K562 (cell line): Measurements from ENCODE around the gene CSF2RB. TPM values are rescaled to one million over a fixed set of nuclear protein-coding genes. Genes with fewer than 3 reads are reported as not detected.

ENCODE experiments used
- BDP1 ChIP-seq: IDR thresholded peaks from 3 replicates; pipeline ENCODE4 v1.6.1; 2011; ENCODE audit not compliant: insufficient read length, insufficient read depth
- GABPA ChIP-seq: fragments of 200-800 bp; sonication (Bioruptor generic); conservative IDR thresholded peaks from 2 replicates; pipeline ENCODE4 v1.6.1; 2016; ENCODE audit warnings: low read depth, missing genetic modification characterization, missing compliant biosample characterization
- POLR2B ChIP-seq: fragments of 450-650 bp; IDR thresholded peaks from 2 replicates; pipeline ENCODE4 v1.6.1; 2018; ENCODE audit warnings: low read depth; ENCODE audit not compliant: partially characterized antibody
- POLR2G ChIP-seq: fragments of 200-400 bp; formaldehyde crosslinking; IDR thresholded peaks from 2 replicates; pipeline ENCODE4 v1.6.1; 2017; ENCODE audit warnings: low read depth, mild to moderate bottlenecking, antibody characterized with exemption, low read length, moderate library complexity
- RAD51 ChIP-seq: fragments of 450-650 bp; IDR thresholded peaks from 2 replicates; pipeline ENCODE4 v1.7.1; 2016; ENCODE audit warnings: low read depth, mild to moderate bottlenecking, borderline replicate concordance
- SAFB2 ChIP-seq: fragments of 200-400 bp; formaldehyde crosslinking; IDR thresholded peaks from 2 replicates; pipeline ENCODE4 v1.6.1; 2018; ENCODE audit warnings: borderline replicate concordance, low read length, low read depth, moderate library complexity; ENCODE audit not compliant: severe bottlenecking
- ZNF764 ChIP-seq: fragments of 250-450 bp; sonication (Bioruptor Pico); IDR thresholded peaks from 2 replicates; pipeline ENCODE4 v1.4.0; 2020; ENCODE audit warnings: low read depth, mild to moderate bottlenecking, moderate library complexity
- polyA plus RNA-seq, 8 experiments: library from polyadenylated mRNA; depleted of rRNA in 4 of 8; stranded (reverse) in 5 of 8; unstranded in 3 of 8; fragments of >200 nt; fragmentation: Nextera tagmentation in 2 of 8; fragmentation: Illumina TruSeq in 1 of 8; extraction: Ambion mirVana in 2 of 8; extraction: Trizol in 1 of 8; gene quantifications; 2 replicates each; pipeline versions ENCODE4 v1.2.1 to v1.2.3, GENCODE V29; 2011 to 2014; ENCODE audit warnings: inconsistent platforms in 1 of 8, missing spikeins in 1 of 8
- total RNA-seq, 7 experiments: library from RNA; depleted of rRNA in 6 of 7; stranded (reverse); fragments of >200 nt in 6 of 7; fragmentation: Illumina TruSeq in 2 of 7; extraction: Trizol in 2 of 7; gene quantifications; 2 replicates each; pipeline versions ENCODE4 v1.2.1 to v1.2.3, GENCODE V29; 2011 to 2021; ENCODE audit warnings: low replicate concordance in 1 of 7
- TF ChIP-seq, protein P1 (sequence below): fragments of 450-650 bp; IDR thresholded peaks from 2 replicates; pipeline ENCODE4 v1.6.1; 2018; ENCODE audit not compliant: partially characterized antibody
- TF ChIP-seq, protein P2 (sequence below): fragments of 450-650 bp; IDR thresholded peaks from 2 replicates; pipeline ENCODE4 v1.6.1; 2016; ENCODE audit warnings: mild to moderate bottlenecking, moderate library complexity
- TF ChIP-seq, protein P3 (sequence below): fragments of 150-350 bp; conservative IDR thresholded peaks from 2 replicates; pipeline ENCODE4 v1.6.1; 2014; ENCODE audit warnings: low read length

The CSF2RB gene
- total and polyA plus RNA-seq, 9 of the 15 experiments (the other 6 are each of a cell fraction or from before 2014, with no cell fraction given): 0.04 to 1.0 (median 0.36) TPM

DNA sequence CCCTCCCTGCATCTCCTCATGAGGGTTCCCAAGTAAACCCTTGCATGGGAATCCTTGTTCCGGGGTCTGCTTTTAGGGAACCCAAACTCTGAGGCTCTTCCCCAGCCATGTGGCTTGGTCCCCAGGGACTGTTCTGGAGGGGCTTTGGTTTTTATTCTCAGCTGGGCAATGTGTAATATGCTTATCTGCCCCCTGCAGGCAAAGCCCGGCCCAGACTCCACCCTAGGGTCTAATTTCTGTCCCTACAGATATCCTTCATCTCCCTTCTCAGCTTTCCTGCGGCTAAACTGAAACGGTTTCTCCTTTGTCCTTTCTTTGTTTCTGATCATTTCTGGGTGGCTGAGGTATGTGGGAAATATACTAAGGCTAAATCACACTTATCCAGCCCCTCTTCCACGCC is 68.7 kb downstream of the CSF2RB start (continued):
- TF ChIP-seq, protein P1, sequence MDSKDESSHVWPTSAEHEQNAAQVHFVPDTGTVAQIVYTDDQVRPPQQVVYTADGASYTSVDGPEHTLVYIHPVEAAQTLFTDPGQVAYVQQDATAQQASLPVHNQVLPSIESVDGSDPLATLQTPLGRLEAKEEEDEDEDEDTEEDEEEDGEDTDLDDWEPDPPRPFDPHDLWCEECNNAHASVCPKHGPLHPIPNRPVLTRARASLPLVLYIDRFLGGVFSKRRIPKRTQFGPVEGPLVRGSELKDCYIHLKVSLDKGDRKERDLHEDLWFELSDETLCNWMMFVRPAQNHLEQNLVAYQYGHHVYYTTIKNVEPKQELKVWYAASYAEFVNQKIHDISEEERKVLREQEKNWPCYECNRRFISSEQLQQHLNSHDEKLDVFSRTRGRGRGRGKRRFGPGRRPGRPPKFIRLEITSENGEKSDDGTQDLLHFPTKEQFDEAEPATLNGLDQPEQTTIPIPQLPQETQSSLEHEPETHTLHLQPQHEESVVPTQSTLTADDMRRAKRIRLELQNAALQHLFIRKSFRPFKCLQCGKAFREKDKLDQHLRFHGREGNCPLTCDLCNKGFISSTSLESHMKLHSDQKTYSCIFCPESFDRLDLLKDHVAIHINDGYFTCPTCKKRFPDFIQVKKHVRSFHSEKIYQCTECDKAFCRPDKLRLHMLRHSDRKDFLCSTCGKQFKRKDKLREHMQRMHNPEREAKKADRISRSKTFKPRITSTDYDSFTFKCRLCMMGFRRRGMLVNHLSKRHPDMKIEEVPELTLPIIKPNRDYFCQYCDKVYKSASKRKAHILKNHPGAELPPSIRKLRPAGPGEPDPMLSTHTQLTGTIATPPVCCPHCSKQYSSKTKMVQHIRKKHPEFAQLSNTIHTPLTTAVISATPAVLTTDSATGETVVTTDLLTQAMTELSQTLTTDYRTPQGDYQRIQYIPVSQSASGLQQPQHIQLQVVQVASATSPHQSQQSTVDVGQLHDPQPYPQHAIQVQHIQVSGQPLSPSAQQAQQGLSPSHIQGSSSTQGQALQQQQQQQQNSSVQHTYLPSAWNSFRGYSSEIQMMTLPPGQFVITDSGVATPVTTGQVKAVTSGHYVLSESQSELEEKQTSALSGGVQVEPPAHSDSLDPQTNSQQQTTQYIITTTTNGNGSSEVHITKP: peak; percentile 77
- TF ChIP-seq ZNF764 (no peak), POLR2B (no peak), SAFB2 (no peak), BDP1 (no peak), GABPA (tag) (no peak), POLR2G (no peak), RAD51 (no peak)
- TF ChIP-seq, protein P2, sequence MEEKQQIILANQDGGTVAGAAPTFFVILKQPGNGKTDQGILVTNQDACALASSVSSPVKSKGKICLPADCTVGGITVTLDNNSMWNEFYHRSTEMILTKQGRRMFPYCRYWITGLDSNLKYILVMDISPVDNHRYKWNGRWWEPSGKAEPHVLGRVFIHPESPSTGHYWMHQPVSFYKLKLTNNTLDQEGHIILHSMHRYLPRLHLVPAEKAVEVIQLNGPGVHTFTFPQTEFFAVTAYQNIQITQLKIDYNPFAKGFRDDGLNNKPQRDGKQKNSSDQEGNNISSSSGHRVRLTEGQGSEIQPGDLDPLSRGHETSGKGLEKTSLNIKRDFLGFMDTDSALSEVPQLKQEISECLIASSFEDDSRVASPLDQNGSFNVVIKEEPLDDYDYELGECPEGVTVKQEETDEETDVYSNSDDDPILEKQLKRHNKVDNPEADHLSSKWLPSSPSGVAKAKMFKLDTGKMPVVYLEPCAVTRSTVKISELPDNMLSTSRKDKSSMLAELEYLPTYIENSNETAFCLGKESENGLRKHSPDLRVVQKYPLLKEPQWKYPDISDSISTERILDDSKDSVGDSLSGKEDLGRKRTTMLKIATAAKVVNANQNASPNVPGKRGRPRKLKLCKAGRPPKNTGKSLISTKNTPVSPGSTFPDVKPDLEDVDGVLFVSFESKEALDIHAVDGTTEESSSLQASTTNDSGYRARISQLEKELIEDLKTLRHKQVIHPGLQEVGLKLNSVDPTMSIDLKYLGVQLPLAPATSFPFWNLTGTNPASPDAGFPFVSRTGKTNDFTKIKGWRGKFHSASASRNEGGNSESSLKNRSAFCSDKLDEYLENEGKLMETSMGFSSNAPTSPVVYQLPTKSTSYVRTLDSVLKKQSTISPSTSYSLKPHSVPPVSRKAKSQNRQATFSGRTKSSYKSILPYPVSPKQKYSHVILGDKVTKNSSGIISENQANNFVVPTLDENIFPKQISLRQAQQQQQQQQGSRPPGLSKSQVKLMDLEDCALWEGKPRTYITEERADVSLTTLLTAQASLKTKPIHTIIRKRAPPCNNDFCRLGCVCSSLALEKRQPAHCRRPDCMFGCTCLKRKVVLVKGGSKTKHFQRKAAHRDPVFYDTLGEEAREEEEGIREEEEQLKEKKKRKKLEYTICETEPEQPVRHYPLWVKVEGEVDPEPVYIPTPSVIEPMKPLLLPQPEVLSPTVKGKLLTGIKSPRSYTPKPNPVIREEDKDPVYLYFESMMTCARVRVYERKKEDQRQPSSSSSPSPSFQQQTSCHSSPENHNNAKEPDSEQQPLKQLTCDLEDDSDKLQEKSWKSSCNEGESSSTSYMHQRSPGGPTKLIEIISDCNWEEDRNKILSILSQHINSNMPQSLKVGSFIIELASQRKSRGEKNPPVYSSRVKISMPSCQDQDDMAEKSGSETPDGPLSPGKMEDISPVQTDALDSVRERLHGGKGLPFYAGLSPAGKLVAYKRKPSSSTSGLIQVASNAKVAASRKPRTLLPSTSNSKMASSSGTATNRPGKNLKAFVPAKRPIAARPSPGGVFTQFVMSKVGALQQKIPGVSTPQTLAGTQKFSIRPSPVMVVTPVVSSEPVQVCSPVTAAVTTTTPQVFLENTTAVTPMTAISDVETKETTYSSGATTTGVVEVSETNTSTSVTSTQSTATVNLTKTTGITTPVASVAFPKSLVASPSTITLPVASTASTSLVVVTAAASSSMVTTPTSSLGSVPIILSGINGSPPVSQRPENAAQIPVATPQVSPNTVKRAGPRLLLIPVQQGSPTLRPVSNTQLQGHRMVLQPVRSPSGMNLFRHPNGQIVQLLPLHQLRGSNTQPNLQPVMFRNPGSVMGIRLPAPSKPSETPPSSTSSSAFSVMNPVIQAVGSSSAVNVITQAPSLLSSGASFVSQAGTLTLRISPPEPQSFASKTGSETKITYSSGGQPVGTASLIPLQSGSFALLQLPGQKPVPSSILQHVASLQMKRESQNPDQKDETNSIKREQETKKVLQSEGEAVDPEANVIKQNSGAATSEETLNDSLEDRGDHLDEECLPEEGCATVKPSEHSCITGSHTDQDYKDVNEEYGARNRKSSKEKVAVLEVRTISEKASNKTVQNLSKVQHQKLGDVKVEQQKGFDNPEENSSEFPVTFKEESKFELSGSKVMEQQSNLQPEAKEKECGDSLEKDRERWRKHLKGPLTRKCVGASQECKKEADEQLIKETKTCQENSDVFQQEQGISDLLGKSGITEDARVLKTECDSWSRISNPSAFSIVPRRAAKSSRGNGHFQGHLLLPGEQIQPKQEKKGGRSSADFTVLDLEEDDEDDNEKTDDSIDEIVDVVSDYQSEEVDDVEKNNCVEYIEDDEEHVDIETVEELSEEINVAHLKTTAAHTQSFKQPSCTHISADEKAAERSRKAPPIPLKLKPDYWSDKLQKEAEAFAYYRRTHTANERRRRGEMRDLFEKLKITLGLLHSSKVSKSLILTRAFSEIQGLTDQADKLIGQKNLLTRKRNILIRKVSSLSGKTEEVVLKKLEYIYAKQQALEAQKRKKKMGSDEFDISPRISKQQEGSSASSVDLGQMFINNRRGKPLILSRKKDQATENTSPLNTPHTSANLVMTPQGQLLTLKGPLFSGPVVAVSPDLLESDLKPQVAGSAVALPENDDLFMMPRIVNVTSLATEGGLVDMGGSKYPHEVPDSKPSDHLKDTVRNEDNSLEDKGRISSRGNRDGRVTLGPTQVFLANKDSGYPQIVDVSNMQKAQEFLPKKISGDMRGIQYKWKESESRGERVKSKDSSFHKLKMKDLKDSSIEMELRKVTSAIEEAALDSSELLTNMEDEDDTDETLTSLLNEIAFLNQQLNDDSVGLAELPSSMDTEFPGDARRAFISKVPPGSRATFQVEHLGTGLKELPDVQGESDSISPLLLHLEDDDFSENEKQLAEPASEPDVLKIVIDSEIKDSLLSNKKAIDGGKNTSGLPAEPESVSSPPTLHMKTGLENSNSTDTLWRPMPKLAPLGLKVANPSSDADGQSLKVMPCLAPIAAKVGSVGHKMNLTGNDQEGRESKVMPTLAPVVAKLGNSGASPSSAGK: no peak
- TF ChIP-seq, protein P3, sequence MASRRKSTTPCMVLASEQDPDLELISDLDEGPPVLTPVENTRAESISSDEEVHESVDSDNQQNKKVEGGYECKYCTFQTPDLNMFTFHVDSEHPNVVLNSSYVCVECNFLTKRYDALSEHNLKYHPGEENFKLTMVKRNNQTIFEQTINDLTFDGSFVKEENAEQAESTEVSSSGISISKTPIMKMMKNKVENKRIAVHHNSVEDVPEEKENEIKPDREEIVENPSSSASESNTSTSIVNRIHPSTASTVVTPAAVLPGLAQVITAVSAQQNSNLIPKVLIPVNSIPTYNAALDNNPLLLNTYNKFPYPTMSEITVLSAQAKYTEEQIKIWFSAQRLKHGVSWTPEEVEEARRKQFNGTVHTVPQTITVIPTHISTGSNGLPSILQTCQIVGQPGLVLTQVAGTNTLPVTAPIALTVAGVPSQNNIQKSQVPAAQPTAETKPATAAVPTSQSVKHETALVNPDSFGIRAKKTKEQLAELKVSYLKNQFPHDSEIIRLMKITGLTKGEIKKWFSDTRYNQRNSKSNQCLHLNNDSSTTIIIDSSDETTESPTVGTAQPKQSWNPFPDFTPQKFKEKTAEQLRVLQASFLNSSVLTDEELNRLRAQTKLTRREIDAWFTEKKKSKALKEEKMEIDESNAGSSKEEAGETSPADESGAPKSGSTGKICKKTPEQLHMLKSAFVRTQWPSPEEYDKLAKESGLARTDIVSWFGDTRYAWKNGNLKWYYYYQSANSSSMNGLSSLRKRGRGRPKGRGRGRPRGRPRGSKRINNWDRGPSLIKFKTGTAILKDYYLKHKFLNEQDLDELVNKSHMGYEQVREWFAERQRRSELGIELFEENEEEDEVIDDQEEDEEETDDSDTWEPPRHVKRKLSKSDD: no peak
